HG03432 (cell line): ENCODE measurements around the gene INHBA.

Experiments
- ATAC-seq: cut with Tn5 transposase; IDR thresholded peaks from one replicate; pipeline ENCODE4 v1.9.1; 2021; ENCODE audit warnings: mild to moderate bottlenecking, moderate library complexity; ENCODE audit not compliant: unreplicated experiment

The INHBA gene

GRCh38 chr7:41689815-41690214, 13.1 kb downstream of the INHBA start:
- ATAC-seq: no peak

- ATAC-seq: no peak
Observed at GRCh38 chr7:41688906-41689305, 14.0 kb downstream of the INHBA start.

GRCh38 chr7:41688012-41688625, 14.8 kb downstream of the INHBA start:
- ATAC-seq: no peak

- no peak for ATAC-seq
Observed at GRCh38 chr7:41685684-41686083, 17.2 kb downstream of the INHBA start.

GRCh38 chr7:41682422-41682821, 20.5 kb downstream of the INHBA start:
- no peak for ATAC-seq

GRCh38 chr7:41679566-41679965, 23.3 kb downstream of the INHBA start:
- no peak for ATAC-seq

- ATAC-seq: no peak
Observed at GRCh38 chr7:41674505-41675023, 28.3 kb downstream of the INHBA start.

- no peak for ATAC-seq
Observed at GRCh38 chr7:41661596-41661995, 41.3 kb downstream of the INHBA start.

- no peak for ATAC-seq
Observed at GRCh38 chr7:41659539-41659938, 43.4 kb downstream of the INHBA start.

GRCh38 chr7:41656366-41656765, 46.5 kb downstream of the INHBA start:
- ATAC-seq: no peak

GRCh38 chr7:41655426-41655825, 47.5 kb downstream of the INHBA start:
- ATAC-seq: no peak

GRCh38 chr7:41652267-41652666, 50.6 kb downstream of the INHBA start:
- ATAC-seq: no peak

- no peak for ATAC-seq
Observed at GRCh38 chr7:41648501-41648900, 54.4 kb downstream of the INHBA start.

GRCh38 chr7:41643616-41644015, 59.3 kb downstream of the INHBA start:
- ATAC-seq: no peak

GRCh38 chr7:41641665-41642014, 61.2 kb downstream of the INHBA start:
- ATAC-seq: no peak

- ATAC-seq: no peak
Observed at GRCh38 chr7:41641011-41641664, 61.8 kb downstream of the INHBA start.

- no peak for ATAC-seq
Observed at GRCh38 chr7:41640487-41640886, 62.4 kb downstream of the INHBA start.

GRCh38 chr7:41637049-41637448, 65.8 kb downstream of the INHBA start:
- no peak for ATAC-seq
